Measurements from ENCODE around the gene SLU7. TPM values are rescaled to one million over a fixed set of nuclear protein-coding genes. Genes with fewer than 3 reads are reported as not detected.

SLU7 gene
- total and polyA plus RNA-seq, 2 donors (not counting 3 experiments of a cell fraction or from before 2014, with no cell fraction given) = 10.2 to 48.2 TPM

DNA sequence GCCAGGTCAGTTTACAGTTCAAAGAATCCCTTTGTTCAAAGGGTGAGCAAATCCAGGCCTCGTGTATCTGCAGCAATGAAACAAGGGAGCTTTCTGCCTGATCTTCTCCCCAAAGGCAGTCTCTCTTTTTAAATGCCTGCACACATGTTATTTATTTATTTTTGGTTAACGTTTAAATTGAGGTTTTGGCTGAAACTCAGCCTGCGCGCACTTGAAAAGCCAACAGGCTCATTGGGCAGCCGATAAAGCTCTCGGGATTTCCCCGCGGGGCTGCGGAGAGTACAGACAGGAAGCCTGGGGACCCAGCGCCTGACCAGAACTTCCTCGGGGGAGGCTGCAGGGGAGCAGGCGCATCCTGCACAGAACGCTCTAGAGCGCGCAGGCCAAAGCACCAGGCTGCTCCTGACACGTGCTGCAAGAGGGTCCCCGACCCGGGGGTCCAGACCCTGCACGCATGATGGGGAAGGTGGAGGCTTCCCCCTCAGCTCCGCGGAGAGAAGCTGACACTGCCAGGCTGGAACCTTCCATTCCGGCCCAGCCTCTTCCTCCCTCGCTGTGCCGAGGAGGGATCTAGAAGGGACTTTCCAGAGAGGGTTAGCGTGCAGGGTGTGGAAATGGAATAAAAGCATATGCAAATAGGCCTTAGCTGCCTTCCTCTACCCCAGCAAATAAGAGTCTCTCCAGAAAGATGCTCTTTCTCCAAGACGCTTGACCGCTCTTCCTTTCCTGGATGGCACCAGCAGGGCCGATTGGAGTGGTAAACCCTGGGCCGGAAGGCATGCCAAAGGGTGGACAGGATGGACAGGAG, 48.9 kb upstream of the SLU7 start:
- DNase-seq (ENCODE audit: low read depth, low spot score) (peak; percentile 89), FAIRE-seq (peak; percentile 91)
- Histone ChIP-seq H3K9ac (replicated peaks; ENCODE audit: extremely low read depth, insufficient read depth, low read length) (peak overlapping the region; percentile 52), H3K79me2 (ENCODE audit: control insufficient read depth, insufficient read depth, low read length) (peaks cover 43% of the 10 kb centered on the region), H3K36me3 (ENCODE audit: control insufficient read depth in 2 of 2, extremely low read depth in 1 of 2, insufficient read depth in 2 of 2, low read length in 2 of 2) (no peaks in the 10 kb centered on the region), H2AFZ (ENCODE audit: low read depth, low read length) (peak overlapping the region; percentile 38), H3K9me1 (replicated peaks; ENCODE audit: control insufficient read depth, extremely low read depth, insufficient read depth, low read length) (no peaks in the 10 kb centered on the region), H3K27ac (ENCODE audit: insufficient read depth, low read depth, low read length) (peak overlapping the region; percentile 67), H3K4me1 (ENCODE audit: control insufficient read depth, extremely low read depth, insufficient read depth, low read length) (peaks cover 60% of the 10 kb centered on the region), H3K9me3 (replicated peaks; ENCODE audit: control insufficient read depth, insufficient read depth, low read length) (no peaks in the 10 kb centered on the region), H3K4me3 (replicated peaks in 1 of 3; ENCODE audit: insufficient read depth in 1 of 3, low read depth in 1 of 3, low read length in 3 of 3) (peak overlapping the region; percentile 1 to 51 (median 3)), H3K4me2 (ENCODE audit: insufficient read depth, low read length) (peak overlapping the region; percentile 32), H4K20me1 (replicated peaks; ENCODE audit: control insufficient read depth, extremely low read depth, insufficient read depth, low read length) (no peaks in the 10 kb centered on the region), H3K27me3 (ENCODE audit: control insufficient read depth in 2 of 2, insufficient read depth in 2 of 2, low read length in 2 of 2) (no peaks in the 10 kb centered on the region)
- no TSS peak for BruUV-seq (replicated peaks)
- intact Hi-C loops (cut with micrococcal nuclease) = loop anchor here (1.0 to 2.0 kb wide), 2 partner anchors 17 to 41 kb away; no protein-coding TSS in a partner anchor
- ChIA-PET POLR2A (interaction anchor here (1.2 to 1.3 kb wide), 2 partner anchors 44 to 49 kb away, joined by 4 read pairs; partner anchors contain the start of gene SLU7), CTCF (interaction anchor here (1.3 to 2.6 kb wide), 5 partner anchors 9 to 42 kb away, joined by 3 to 37 read pairs (median 6); no protein-coding TSS in a partner anchor)
- TF ChIP-seq MAX (IDR thresholded peaks at IDR 0.05; ENCODE audit: insufficient read depth, insufficient read length) (peak; percentile 12), POLR2AphosphoS5 (IDR thresholded peaks at IDR 0.05; ENCODE audit: insufficient read depth, low read depth, low read length) (peak; percentile 57), POLR2A (IDR thresholded peaks at IDR 0.05; ENCODE audit: low read depth, low read length) (no peak), MYC (IDR thresholded peaks at IDR 0.05; ENCODE audit: low read depth, low read length) (peak; percentile 44), EZH2 (IDR thresholded peaks at IDR 0.05; ENCODE audit: borderline replicate concordance, low read depth, low read length, severe bottlenecking) (no peak), JUN (IDR thresholded peaks at IDR 0.05; ENCODE audit: borderline replicate concordance, insufficient read depth, insufficient read length, low read depth) (no peak), GATA2 (IDR thresholded peaks at IDR 0.05; ENCODE audit: insufficient read depth, insufficient read length, low read depth, low read length) (peak; percentile 38), FOS (IDR thresholded peaks at IDR 0.05; ENCODE audit: borderline replicate concordance, insufficient read depth, low read length) (no peak)
- TF ChIP-seq, protein P1, sequence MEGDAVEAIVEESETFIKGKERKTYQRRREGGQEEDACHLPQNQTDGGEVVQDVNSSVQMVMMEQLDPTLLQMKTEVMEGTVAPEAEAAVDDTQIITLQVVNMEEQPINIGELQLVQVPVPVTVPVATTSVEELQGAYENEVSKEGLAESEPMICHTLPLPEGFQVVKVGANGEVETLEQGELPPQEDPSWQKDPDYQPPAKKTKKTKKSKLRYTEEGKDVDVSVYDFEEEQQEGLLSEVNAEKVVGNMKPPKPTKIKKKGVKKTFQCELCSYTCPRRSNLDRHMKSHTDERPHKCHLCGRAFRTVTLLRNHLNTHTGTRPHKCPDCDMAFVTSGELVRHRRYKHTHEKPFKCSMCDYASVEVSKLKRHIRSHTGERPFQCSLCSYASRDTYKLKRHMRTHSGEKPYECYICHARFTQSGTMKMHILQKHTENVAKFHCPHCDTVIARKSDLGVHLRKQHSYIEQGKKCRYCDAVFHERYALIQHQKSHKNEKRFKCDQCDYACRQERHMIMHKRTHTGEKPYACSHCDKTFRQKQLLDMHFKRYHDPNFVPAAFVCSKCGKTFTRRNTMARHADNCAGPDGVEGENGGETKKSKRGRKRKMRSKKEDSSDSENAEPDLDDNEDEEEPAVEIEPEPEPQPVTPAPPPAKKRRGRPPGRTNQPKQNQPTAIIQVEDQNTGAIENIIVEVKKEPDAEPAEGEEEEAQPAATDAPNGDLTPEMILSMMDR (IDR thresholded peaks at IDR 0.05; ENCODE audit: extremely low read depth in 1 of 2, insufficient read depth in 1 of 2, low read depth in 1 of 2, low read length in 2 of 2) = no peak
- dilution Hi-C loops (cut with MboI; ENCODE audit: extremely low pct_ligation_motif_present, low sequenced_read_pairs) = no loop called here
